Measurements from ENCODE around the gene RTP1. TPM values are rescaled to one million over a fixed set of nuclear protein-coding genes. Genes with fewer than 3 reads are reported as not detected.

Gene RTP1
- total and polyA plus RNA-seq, 2 of the 4 experiments (the other 2 are of a cell fraction) = not detected

DNA sequence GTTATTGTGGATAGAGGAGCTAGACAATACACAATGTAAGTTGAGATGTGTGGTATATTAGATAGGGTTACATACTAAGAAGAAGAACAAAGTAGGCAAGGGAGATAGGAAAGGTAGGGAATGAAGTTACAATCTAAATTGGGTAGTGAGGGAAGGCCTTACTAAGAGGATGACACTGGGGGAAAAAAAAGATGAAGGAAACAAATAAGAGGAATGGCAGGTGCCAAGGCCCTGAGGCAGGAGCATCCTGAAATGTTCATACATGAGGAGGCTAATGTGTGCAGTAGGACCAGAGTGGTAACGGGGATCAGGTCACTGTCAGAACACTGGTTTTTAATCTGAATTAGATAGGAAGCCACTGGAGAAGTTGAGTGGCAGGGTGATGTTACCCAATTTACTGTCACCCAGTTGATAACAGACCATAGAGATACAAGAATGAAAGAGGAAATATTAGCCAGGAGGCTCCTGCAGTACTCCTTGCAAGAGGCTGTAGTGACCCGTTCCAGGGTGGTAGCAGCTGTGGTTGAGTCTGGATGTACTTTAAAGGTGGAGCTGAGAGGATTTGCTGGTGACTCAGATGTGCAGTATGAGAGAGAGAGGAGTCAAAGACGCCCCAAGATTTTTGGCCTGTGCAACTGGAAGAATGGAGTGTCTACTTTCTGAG, 14.4 kb downstream of the RTP1 start:
- no peak overlapping the region for H2AK5ac ChIP-seq (ENCODE audit: low read depth, low read length)
- H2BK5ac ChIP-seq (ENCODE audit: low read depth, low read length, poor library complexity, severe bottlenecking) = no peak overlapping the region
- BruUV-seq (replicated peaks) = no TSS peak
- no peak overlapping the region for H2BK120ac ChIP-seq (ENCODE audit: low read depth, low read length)
- H3K27ac ChIP-seq (ENCODE audit: insufficient read depth, low read length) = no peak overlapping the region
- no peak overlapping the region for H2BK15ac ChIP-seq (ENCODE audit: low read depth, low read length)
- dilution Hi-C loops (cut with HindIII; ENCODE audit: low sequenced_read_pairs, unreplicated experiment) (loop anchor here (25.0 kb wide), 1 partner anchor 476 kb away; no protein-coding TSS in a partner anchor), in situ Hi-C loops (cut with MboI; ENCODE audit: low sequenced_read_pairs) (no loop called here), intact Hi-C loops (cut with micrococcal nuclease) (no loop called here)
- H4K91ac ChIP-seq (ENCODE audit: insufficient read depth, low read depth, low read length) = no peak overlapping the region
- no peak overlapping the region for H3K18ac ChIP-seq (ENCODE audit: low read depth, low read length)
- no peak overlapping the region for H4K5ac ChIP-seq (ENCODE audit: low read depth, low read length)
- H3K36me3 ChIP-seq (ENCODE audit: control insufficient read depth, insufficient read depth, low read length) = no peaks in the 10 kb centered on the region
- POLR2A ChIA-PET (ENCODE audit: unreplicated experiment) = no interaction called here
- H3K4me3 ChIP-seq (ENCODE audit: insufficient read depth, low read depth, low read length) = no peak overlapping the region
- peaks cover 2% of the 10 kb centered on the region; the same call in 1 of the 2 replicates for H3K9me3 ChIP-seq (ENCODE audit: control insufficient read depth, insufficient read depth, low read length)
- CTCF ChIA-PET = interaction anchor here (0.6 kb wide), 3 partner anchors 266 to 1817 kb away, joined by 3 to 5 read pairs (median 4); no protein-coding TSS in a partner anchor
- no peak overlapping the region for H3K23ac ChIP-seq (ENCODE audit: low read depth, low read length)
- H3K4ac ChIP-seq (ENCODE audit: low read depth, low read length) = no peak overlapping the region
- H4K20me1 ChIP-seq (ENCODE audit: insufficient read depth, low read length) = no peaks in the 10 kb centered on the region
- no peak overlapping the region for H3K56ac ChIP-seq (ENCODE audit: extremely low read depth, insufficient read depth, low read length)
- no CpG with 5 or more reads among the region's 3 CpGs for WGBS, 2 experiments (ENCODE audit: extremely low coverage in 2 of 2, insufficient read length in 1 of 2)
- TF ChIP-seq NFE2L2 (IDR thresholded peaks at IDR 0.05; ENCODE audit: low read depth, low read length) = no peak
- TF ChIP-seq CEBPB (IDR thresholded peaks at IDR 0.05; ENCODE audit: low read depth, low read length) = no peak
- TF ChIP-seq POLR2A (IDR thresholded peaks at IDR 0.05; ENCODE audit: low read depth, low read length) = no peak
- TF ChIP-seq BHLHE40 (IDR thresholded peaks at IDR 0.05; ENCODE audit: low read depth, low read length) = no peak
- TF ChIP-seq MAFK (IDR thresholded peaks at IDR 0.05; ENCODE audit: low read depth, low read length) = no peak
- no peak for TF ChIP-seq RCOR1 (IDR thresholded peaks at IDR 0.05; ENCODE audit: insufficient replicate concordance, low read length)
- no peak for TF ChIP-seq MAZ (IDR thresholded peaks at IDR 0.05; ENCODE audit: borderline replicate concordance, low read depth, low read length)
- TF ChIP-seq FOS (IDR thresholded peaks at IDR 0.05; ENCODE audit: low read depth, low read length) = no peak
- TF ChIP-seq CHD1 (IDR thresholded peaks at IDR 0.05; ENCODE audit: low read depth, low read length) = no peak
- TF ChIP-seq, protein P1, sequence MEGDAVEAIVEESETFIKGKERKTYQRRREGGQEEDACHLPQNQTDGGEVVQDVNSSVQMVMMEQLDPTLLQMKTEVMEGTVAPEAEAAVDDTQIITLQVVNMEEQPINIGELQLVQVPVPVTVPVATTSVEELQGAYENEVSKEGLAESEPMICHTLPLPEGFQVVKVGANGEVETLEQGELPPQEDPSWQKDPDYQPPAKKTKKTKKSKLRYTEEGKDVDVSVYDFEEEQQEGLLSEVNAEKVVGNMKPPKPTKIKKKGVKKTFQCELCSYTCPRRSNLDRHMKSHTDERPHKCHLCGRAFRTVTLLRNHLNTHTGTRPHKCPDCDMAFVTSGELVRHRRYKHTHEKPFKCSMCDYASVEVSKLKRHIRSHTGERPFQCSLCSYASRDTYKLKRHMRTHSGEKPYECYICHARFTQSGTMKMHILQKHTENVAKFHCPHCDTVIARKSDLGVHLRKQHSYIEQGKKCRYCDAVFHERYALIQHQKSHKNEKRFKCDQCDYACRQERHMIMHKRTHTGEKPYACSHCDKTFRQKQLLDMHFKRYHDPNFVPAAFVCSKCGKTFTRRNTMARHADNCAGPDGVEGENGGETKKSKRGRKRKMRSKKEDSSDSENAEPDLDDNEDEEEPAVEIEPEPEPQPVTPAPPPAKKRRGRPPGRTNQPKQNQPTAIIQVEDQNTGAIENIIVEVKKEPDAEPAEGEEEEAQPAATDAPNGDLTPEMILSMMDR (conservative IDR thresholded peaks at IDR 0.05; ENCODE audit: low read depth, low read length) = no peak
- TF ChIP-seq SMC3 (IDR thresholded peaks at IDR 0.05; ENCODE audit: low read depth, low read length) = no peak
- TF ChIP-seq ELK1 (IDR thresholded peaks at IDR 0.05; ENCODE audit: borderline replicate concordance, low read depth, low read length) = no peak
- TF ChIP-seq MXI1 (IDR thresholded peaks at IDR 0.05; ENCODE audit: borderline replicate concordance, low read depth, low read length) = no peak
- TF ChIP-seq, protein P2, sequence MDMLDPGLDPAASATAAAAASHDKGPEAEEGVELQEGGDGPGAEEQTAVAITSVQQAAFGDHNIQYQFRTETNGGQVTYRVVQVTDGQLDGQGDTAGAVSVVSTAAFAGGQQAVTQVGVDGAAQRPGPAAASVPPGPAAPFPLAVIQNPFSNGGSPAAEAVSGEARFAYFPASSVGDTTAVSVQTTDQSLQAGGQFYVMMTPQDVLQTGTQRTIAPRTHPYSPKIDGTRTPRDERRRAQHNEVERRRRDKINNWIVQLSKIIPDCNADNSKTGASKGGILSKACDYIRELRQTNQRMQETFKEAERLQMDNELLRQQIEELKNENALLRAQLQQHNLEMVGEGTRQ (IDR thresholded peaks at IDR 0.05; ENCODE audit: low read depth, low read length) = no peak
- TF ChIP-seq RFX5 (IDR thresholded peaks at IDR 0.05; ENCODE audit: low read depth, low read length) = no peak
- no peak for TF ChIP-seq RAD21 (IDR thresholded peaks at IDR 0.05; ENCODE audit: low read length)
- H3K79me1 ChIP-seq (ENCODE audit: low read depth in 1 of 2, low read length in 2 of 2) = no peaks in the 10 kb centered on the region
- no peak overlapping the region for H3K9ac ChIP-seq (ENCODE audit: low read depth, low read length)
- no peak overlapping the region for H2AK9ac ChIP-seq (replicated peaks; ENCODE audit: low read depth, low read length, poor library complexity)
- H3K4me1 ChIP-seq (ENCODE audit: control insufficient read depth, insufficient read depth, low read length) = peaks cover 8% of the 10 kb centered on the region
- ATAC-seq (ENCODE audit: low read depth) (no peak), DNase-seq (peak; percentile 38)
- H2BK20ac ChIP-seq (ENCODE audit: low read depth, low read length) = no peak overlapping the region
- no peak overlapping the region for H2AFZ ChIP-seq (replicated peaks; ENCODE audit: low read length, poor library complexity)
- H3K14ac ChIP-seq (replicated peaks; ENCODE audit: low read depth, low read length) = no peak overlapping the region
- no peak overlapping the region for H4K8ac ChIP-seq (ENCODE audit: low read depth in 2 of 2, low read length in 2 of 2)
- H3K9me1 ChIP-seq (ENCODE audit: insufficient read depth, low read length) = no peaks in the 10 kb centered on the region
- H3K4me2 ChIP-seq (ENCODE audit: low read depth, low read length) = no peak overlapping the region
- no peaks in the 10 kb centered on the region; the same call in 1 of the 2 replicates for H3K27me3 ChIP-seq (ENCODE audit: control insufficient read depth, insufficient read depth, low read length)

Data from IMR-90 (cell line).